ENCODE measurements around the gene MAGEB10.

GRCh38 chrX:27775984-27776383 is 31.8 kb upstream of the MAGEB10 start:
- TF ChIP-seq POLR2AphosphoS5 (IDR thresholded peaks at IDR 0.05; ENCODE audit: insufficient read depth, low read depth, low read length) (no peak), CTCF (IDR thresholded peaks at IDR 0.05; ENCODE audit: extremely low read depth in 1 of 2, insufficient read depth in 1 of 2, low read depth in 1 of 2, low read length in 2 of 2) (no peak), EZH2 (IDR thresholded peaks at IDR 0.05; ENCODE audit: borderline replicate concordance, low read depth, low read length, severe bottlenecking) (no peak)

All from endothelial cell of umbilical vein (primary cell).